Measurements from ENCODE around the gene LDLRAD3.

- TF ChIP-seq CTCF (IDR thresholded peaks at IDR 0.05; ENCODE audit: insufficient read depth, low read depth, low read length) (no peak), EZH2 (IDR thresholded peaks at IDR 0.05; ENCODE audit: insufficient read depth, low read length) (no peak)
These were observed 291.9 kb downstream of the LDLRAD3 start for GRCh38 chr11:36235750-36236149.
